Measurements from ENCODE around the gene EPB41L4B.

DNA sequence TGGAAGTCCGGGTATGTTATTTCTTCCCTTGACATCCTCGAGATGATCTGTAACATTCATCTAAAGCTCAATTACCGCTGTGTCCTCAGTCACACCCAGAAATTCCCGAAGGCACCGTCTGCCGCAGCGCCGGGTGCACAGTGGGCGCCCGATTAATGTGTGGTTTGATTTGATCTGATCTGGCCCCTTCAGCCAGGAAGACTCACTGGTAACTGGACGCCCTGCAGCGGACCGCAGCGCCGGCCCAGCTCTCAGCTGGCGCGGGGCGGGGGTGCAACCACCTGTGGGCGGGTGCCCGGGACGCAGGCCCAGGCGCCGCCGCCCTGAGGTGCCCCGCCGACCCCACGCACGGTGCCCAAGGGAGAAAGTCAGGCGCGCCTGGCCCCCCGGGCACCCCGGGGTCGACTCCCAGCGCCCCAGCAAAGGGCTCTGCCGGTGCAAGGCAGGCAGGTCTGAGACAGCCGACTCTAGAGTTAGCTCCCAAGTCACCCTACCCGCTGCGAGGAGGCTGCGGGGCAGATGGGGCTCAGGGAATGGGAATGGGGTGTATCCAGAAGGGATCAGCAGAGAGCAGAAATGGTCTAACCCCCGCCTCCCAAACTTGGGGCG lies 1.7 kb downstream of the EPB41L4B start:
- TF ChIP-seq, protein P1, sequence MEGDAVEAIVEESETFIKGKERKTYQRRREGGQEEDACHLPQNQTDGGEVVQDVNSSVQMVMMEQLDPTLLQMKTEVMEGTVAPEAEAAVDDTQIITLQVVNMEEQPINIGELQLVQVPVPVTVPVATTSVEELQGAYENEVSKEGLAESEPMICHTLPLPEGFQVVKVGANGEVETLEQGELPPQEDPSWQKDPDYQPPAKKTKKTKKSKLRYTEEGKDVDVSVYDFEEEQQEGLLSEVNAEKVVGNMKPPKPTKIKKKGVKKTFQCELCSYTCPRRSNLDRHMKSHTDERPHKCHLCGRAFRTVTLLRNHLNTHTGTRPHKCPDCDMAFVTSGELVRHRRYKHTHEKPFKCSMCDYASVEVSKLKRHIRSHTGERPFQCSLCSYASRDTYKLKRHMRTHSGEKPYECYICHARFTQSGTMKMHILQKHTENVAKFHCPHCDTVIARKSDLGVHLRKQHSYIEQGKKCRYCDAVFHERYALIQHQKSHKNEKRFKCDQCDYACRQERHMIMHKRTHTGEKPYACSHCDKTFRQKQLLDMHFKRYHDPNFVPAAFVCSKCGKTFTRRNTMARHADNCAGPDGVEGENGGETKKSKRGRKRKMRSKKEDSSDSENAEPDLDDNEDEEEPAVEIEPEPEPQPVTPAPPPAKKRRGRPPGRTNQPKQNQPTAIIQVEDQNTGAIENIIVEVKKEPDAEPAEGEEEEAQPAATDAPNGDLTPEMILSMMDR (IDR thresholded peaks at IDR 0.05): no peak
- TF ChIP-seq POLR2A (IDR thresholded peaks at IDR 0.05): no peak
